GM23338 (cell line): Measurements from ENCODE around the gene PSPC1.
"Not testable (repeated sequence)": the region's sequence is repeated elsewhere in the genome, so short reads cannot be mapped to it uniquely, and the experiment has no call there.

ENCODE experiments used
- CREB1 ChIP-seq: fragments of 250-450 bp; sonication (Bioruptor Pico); IDR thresholded peaks from 2 replicates; pipeline ENCODE4 v1.5.0; 2020; ENCODE audit warnings: low read depth, mild to moderate bottlenecking, moderate library complexity
- EZH2 ChIP-seq: fragments of 200-600 bp; sonication (generic); IDR thresholded peaks from one replicate; pipeline ENCODE4 v1.8.0; 2017; ENCODE audit warnings: antibody characterized with exemption, mild to moderate bottlenecking, low read depth; ENCODE audit not compliant: unreplicated experiment
- EZH2phosphoT487 ChIP-seq: fragments of 200-600 bp; sonication (generic); IDR thresholded peaks from one replicate; pipeline ENCODE4 v1.8.1; 2018; ENCODE audit warnings: antibody characterized with exemption; ENCODE audit not compliant: unreplicated experiment
- POLR2AphosphoS5 ChIP-seq: IDR thresholded peaks from 2 replicates; pipeline ENCODE4 v1.6.1; 2016; ENCODE audit warnings: antibody characterized with exemption, low read depth
- TF ChIP-seq, protein P1 (sequence below), 2 experiments: fragments of 200-600 bp in 1 of 2; sonication (generic) in 1 of 2; conservative IDR thresholded peaks; 2 replicates each; pipeline versions ENCODE4 v1.5.1 to v1.6.1; 2016 to 2017; ENCODE audit warnings: antibody characterized with exemption in 2 of 2, low read depth in 2 of 2, mild to moderate bottlenecking in 2 of 2, moderate library complexity in 1 of 2
- TF ChIP-seq, protein P2 (sequence below): IDR thresholded peaks from one replicate; pipeline ENCODE4 v1.6.1; 2018; ENCODE audit warnings: antibody characterized with exemption; ENCODE audit not compliant: unreplicated experiment

DNA sequence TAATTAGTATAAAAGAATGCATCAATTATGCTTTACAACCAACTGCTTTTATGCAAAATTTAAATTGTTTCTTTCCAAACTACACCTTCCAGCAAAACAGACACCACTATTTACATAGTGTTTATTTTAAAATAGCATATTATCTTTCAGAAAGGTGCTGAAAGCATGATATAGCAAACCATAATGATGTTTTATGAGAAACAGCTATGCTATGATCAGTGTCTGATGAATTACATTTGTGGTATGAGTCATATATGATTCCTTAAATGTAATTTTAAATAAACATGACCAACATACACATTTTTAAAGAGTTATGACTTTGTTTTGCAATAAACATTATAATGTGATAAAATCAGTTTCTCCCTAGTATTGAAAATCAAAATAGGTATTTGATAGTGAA is 81.1 kb downstream of the PSPC1 start:
- TF ChIP-seq POLR2AphosphoS5; CREB1 (CRISPR knock-in tag); EZH2; EZH2phosphoT487: not testable (repeated sequence)
- TF ChIP-seq, protein P1, sequence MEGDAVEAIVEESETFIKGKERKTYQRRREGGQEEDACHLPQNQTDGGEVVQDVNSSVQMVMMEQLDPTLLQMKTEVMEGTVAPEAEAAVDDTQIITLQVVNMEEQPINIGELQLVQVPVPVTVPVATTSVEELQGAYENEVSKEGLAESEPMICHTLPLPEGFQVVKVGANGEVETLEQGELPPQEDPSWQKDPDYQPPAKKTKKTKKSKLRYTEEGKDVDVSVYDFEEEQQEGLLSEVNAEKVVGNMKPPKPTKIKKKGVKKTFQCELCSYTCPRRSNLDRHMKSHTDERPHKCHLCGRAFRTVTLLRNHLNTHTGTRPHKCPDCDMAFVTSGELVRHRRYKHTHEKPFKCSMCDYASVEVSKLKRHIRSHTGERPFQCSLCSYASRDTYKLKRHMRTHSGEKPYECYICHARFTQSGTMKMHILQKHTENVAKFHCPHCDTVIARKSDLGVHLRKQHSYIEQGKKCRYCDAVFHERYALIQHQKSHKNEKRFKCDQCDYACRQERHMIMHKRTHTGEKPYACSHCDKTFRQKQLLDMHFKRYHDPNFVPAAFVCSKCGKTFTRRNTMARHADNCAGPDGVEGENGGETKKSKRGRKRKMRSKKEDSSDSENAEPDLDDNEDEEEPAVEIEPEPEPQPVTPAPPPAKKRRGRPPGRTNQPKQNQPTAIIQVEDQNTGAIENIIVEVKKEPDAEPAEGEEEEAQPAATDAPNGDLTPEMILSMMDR (conservative IDR thresholded peaks at IDR 0.05; ENCODE audit: low read depth in 2 of 2): not testable (repeated sequence)
- TF ChIP-seq, protein P2, sequence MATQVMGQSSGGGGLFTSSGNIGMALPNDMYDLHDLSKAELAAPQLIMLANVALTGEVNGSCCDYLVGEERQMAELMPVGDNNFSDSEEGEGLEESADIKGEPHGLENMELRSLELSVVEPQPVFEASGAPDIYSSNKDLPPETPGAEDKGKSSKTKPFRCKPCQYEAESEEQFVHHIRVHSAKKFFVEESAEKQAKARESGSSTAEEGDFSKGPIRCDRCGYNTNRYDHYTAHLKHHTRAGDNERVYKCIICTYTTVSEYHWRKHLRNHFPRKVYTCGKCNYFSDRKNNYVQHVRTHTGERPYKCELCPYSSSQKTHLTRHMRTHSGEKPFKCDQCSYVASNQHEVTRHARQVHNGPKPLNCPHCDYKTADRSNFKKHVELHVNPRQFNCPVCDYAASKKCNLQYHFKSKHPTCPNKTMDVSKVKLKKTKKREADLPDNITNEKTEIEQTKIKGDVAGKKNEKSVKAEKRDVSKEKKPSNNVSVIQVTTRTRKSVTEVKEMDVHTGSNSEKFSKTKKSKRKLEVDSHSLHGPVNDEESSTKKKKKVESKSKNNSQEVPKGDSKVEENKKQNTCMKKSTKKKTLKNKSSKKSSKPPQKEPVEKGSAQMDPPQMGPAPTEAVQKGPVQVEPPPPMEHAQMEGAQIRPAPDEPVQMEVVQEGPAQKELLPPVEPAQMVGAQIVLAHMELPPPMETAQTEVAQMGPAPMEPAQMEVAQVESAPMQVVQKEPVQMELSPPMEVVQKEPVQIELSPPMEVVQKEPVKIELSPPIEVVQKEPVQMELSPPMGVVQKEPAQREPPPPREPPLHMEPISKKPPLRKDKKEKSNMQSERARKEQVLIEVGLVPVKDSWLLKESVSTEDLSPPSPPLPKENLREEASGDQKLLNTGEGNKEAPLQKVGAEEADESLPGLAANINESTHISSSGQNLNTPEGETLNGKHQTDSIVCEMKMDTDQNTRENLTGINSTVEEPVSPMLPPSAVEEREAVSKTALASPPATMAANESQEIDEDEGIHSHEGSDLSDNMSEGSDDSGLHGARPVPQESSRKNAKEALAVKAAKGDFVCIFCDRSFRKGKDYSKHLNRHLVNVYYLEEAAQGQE: not testable (repeated sequence)
